Lung (tissue), 12 donors: Measurements from ENCODE around the gene PCDH12. TPM values are rescaled to one million over a fixed set of nuclear protein-coding genes. Genes with fewer than 3 reads are reported as not detected.
A peak's percentile ranks its signal among the peaks of the same experiment; 100 is the strongest.

ENCODE experiments used
- ATAC-seq: fragments of 200-7000 bp; cut with Tn5 transposase; one replicate; pipeline ENCODE4 v1.9.1; 2020; ENCODE audit warnings: moderate number of reproducible peaks; ENCODE audit not compliant: insufficient read depth, low FRiP score
- DNase-seq, 3 donors: peaks; one replicate each; pipeline ENCODE4 v3.0.0-alpha.2; 2013 to 2017
- H3K27ac ChIP-seq, 2 donors: one replicate each; pipeline ENCODE4 v1.5.1; 2013; ENCODE audit warnings: mild to moderate bottlenecking in 2 of 2, moderate library complexity in 2 of 2, control low read depth in 1 of 2, inconsistent platforms in 1 of 2, low read depth in 1 of 2, low read length in 1 of 2
- H3K27me3 ChIP-seq, 3 donors: one replicate each; pipeline ENCODE4 v1.5.1; 2013; ENCODE audit warnings: low read length in 2 of 3; ENCODE audit not compliant: control insufficient read depth in 3 of 3, insufficient read depth in 3 of 3
- H3K36me3 ChIP-seq, 4 donors: one replicate each; pipeline ENCODE4 v1.5.1; 2013; ENCODE audit warnings: low read length in 4 of 4, mild to moderate bottlenecking in 1 of 4, moderate library complexity in 1 of 4; ENCODE audit not compliant: control insufficient read depth in 4 of 4, insufficient read depth in 4 of 4
- H3K4me1 ChIP-seq, 5 donors: one replicate each; pipeline ENCODE4 v1.5.1; 2013; ENCODE audit warnings: low read length in 5 of 5, mild to moderate bottlenecking in 2 of 5, moderate library complexity in 1 of 5; ENCODE audit not compliant: control insufficient read depth in 5 of 5, insufficient read depth in 5 of 5
- H3K4me3 ChIP-seq: one replicate; pipeline ENCODE4 v1.5.1; 2013; ENCODE audit warnings: mild to moderate bottlenecking, control low read depth, moderate library complexity
- H3K9ac ChIP-seq, 2 donors: one replicate each; pipeline ENCODE4 v1.5.1; 2013; ENCODE audit warnings: low read length in 2 of 2, control low read depth in 1 of 2; ENCODE audit not compliant: insufficient read depth in 1 of 2
- H3K9me3 ChIP-seq, 4 donors: one replicate each; pipeline ENCODE4 v1.5.1; 2013; ENCODE audit warnings: low read length in 3 of 4, mild to moderate bottlenecking in 1 of 4, moderate library complexity in 1 of 4; ENCODE audit not compliant: control insufficient read depth in 4 of 4, insufficient read depth in 3 of 4
- WGBS, 2 donors: extraction: QIAGEN DNeasy Blood & Tissue Kit; methylation state at CpG; one replicate each; pipeline ENCODE4 v1.1.7; 2013; 5-methylcytosine and 5-hydroxymethylcytosine counted together
- polyA plus RNA-seq, 2 donors: library from polyadenylated mRNA; stranded (reverse); fragments of 200-250 nt; gene quantifications; one replicate each; pipeline ENCODE4 v1.2.1, GENCODE V29; 2013
- total RNA-seq, 2 donors: library from RNA; depleted of rRNA in 1 of 2; stranded (reverse); fragments of >200 nt in 1 of 2; gene quantifications; one replicate each; pipeline ENCODE4 v1.2.1, GENCODE V29; 2014 to 2021
- TF ChIP-seq, protein P1 (sequence below): IDR thresholded peaks from 2 replicates; pipeline ENCODE4 v1.5.1; 2012; ENCODE audit warnings: mild to moderate bottlenecking; ENCODE audit errors: control extremely low read depth, extremely low read depth
- donor health status: control.
- donor health status: control.
- donor health status: Bipolar disorder and iron deficiency.
- donor health status: healthy.
- donor health status: DM: yes; HTN: yes; CAD: no.

PCDH12 gene
- total and polyA plus RNA-seq, 4 donors, result 3.9 to 34.2 (median 11.3) TPM

DNA sequence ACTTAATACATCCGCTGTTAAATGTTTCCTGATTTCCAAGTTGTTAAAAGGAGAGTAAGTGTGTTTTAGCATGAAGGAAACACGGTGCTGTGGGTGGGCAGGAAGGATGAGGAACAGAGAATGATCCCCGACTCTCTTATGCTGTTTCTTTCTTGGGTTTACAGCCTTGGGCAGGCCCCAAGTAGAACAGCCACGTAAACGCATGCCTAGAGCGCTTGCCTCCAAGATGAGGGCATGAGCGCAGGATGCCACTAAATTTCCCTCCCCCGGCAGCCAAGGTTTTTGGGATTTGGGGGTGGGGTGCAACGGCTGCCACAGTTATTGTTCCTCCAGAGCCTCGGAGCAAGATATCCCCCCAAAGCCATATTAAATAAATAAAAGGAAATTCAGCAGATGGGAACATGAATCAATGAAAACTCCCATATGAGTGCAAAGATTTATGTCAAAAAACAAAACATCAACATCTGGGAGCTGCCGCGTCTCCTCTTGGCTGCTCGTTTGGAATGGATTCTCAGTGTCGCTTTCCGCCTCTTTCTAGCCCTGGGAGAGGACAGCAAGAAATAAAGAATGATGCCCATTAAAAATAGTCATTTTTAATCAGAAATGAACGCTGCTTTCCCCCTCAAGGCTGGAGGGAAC, 44.3 kb downstream of the PCDH12 start:
- ATAC-seq, result no peak
- H3K4me1 ChIP-seq, result peaks cover 0 to 11% (median 2%) of the 10 kb centered on the region in 5 donors
- H3K27ac ChIP-seq, result no peak overlapping the region
- TF ChIP-seq, protein P1, sequence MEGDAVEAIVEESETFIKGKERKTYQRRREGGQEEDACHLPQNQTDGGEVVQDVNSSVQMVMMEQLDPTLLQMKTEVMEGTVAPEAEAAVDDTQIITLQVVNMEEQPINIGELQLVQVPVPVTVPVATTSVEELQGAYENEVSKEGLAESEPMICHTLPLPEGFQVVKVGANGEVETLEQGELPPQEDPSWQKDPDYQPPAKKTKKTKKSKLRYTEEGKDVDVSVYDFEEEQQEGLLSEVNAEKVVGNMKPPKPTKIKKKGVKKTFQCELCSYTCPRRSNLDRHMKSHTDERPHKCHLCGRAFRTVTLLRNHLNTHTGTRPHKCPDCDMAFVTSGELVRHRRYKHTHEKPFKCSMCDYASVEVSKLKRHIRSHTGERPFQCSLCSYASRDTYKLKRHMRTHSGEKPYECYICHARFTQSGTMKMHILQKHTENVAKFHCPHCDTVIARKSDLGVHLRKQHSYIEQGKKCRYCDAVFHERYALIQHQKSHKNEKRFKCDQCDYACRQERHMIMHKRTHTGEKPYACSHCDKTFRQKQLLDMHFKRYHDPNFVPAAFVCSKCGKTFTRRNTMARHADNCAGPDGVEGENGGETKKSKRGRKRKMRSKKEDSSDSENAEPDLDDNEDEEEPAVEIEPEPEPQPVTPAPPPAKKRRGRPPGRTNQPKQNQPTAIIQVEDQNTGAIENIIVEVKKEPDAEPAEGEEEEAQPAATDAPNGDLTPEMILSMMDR, result no peak
- no peaks in the 10 kb centered on the region for H3K36me3 ChIP-seq
- H3K9me3 ChIP-seq, result peaks cover 0 to 2% (median 0%) of the 10 kb centered on the region in 4 donors
- 22 to 31% methylated on average over 16 of the region's 16 CpGs for WGBS, 2 donors
- DNase-seq, result peak in 1 of 3 donors; percentile 45
- H3K9ac ChIP-seq, result no peak overlapping the region
- H3K27me3 ChIP-seq, result peaks cover 0 to 22% (median 7%) of the 10 kb centered on the region in 3 donors
- no peak overlapping the region for H3K4me3 ChIP-seq

DNA sequence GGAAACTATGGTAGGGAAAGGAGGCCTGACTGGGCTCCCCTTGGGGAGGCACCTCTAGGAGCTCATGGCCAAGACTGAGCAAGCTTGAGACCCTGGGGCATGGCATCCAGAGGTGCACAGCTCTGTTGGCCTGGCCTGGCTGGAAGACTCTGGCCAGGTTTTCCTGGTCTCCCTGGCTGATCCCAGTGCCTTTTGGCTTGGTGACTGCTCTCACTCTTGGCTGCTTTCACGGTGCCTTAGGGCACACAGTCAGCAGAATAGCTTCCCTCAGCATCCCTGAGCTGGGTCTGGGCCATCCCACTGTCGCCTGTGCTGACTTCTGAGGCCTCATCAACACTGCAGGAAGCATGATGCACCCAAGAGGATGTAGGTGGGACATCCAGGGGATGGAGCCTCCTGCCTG, 47.7 kb downstream of the PCDH12 start:
- 60 to 88% methylated on average over 2 of the region's 2 CpGs for WGBS, 2 donors
- Histone ChIP-seq H3K4me3 (no peak overlapping the region), H3K36me3 (no peaks in the 10 kb centered on the region), H3K27ac (no peak overlapping the region), H3K27me3 (peaks cover 0 to 12% (median 8%) of the 10 kb centered on the region in 3 donors), H3K4me1 (peaks cover 0 to 11% (median 2%) of the 10 kb centered on the region in 5 donors), H3K9me3 (peaks cover 0 to 2% (median 0%) of the 10 kb centered on the region in 4 donors), H3K9ac (no peak overlapping the region)
- TF ChIP-seq, protein P1, result no peak
- DNase-seq, result no peak
- ATAC-seq, result no peak

DNA sequence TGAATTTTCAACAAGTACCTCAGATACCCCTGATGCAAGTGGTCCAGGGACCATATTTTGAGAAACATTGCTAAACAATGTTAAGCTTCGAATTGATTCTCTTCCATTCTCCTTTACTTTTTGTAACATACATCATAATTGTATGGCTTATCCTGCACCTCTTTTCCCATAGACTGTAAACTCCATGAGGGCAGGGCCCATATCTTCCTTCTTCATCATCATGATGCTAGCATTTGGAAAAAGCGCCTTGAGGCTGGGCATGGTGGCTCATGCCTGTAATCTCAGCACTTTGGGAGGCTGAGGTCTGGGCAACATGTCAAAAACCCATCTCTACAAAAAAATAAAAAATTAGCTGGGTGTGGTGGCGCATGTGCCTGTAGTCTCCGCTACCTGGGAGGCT, 48.8 kb downstream of the PCDH12 start:
- no peak for ATAC-seq
- DNase-seq, result no peak
- 96 to 98% methylated on average over 4 of the region's 4 CpGs for WGBS, 2 donors

More for the DNA sequence above, 48.8 kb downstream of the PCDH12 start:
- Histone ChIP-seq H3K27me3 (peaks cover 0 to 12% (median 8%) of the 10 kb centered on the region in 3 donors), H3K9me3 (no peaks in the 10 kb centered on the region), H3K27ac (no peak overlapping the region), H3K4me3 (no peak overlapping the region), H3K36me3 (no peaks in the 10 kb centered on the region), H3K9ac (no peak overlapping the region), H3K4me1 (peaks cover 0 to 10% (median 2%) of the 10 kb centered on the region in 5 donors)
- TF ChIP-seq, protein P1, result no peak
